GM21367 (cell line): Measurements from ENCODE around the gene NFIB.

ENCODE experiments used
- ATAC-seq: cut with Tn5 transposase; IDR thresholded peaks from one replicate; pipeline ENCODE4 v1.9.1; 2021; ENCODE audit not compliant: unreplicated experiment

Gene NFIB

GRCh38 chr9:14345354-14346230 is 31.7 kb upstream of the NFIB start:
- no peak for ATAC-seq

DNA sequence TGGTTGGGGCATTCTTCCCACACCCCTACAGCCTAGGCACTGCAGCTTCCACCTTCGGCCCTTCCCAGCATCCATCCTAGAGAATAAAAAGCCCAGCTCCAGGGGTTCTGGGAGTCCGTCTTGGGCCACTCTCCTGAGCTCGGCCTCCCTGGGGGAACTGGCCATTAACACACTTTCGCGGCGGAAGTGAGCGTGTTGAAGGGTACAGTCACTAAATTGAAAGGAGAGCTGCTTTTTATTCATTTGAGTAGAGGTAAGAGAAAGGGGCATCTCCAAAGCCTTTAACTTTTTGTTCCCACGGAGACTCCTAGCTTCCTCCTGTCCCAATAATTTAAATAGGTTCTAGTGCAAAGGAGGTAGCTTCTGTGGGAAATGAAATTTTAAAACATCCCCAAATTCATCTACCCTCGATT is 31.0 kb upstream of the NFIB start:
- no peak for ATAC-seq

GRCh38 chr9:14344053-14344524 is 30.1 kb upstream of the NFIB start:
- ATAC-seq: no peak

GRCh38 chr9:14343261-14344031 is 29.5 kb upstream of the NFIB start:
- no peak for ATAC-seq

GRCh38 chr9:14342736-14343135 is 28.8 kb upstream of the NFIB start:
- no peak for ATAC-seq

GRCh38 chr9:14341437-14342122 is 27.6 kb upstream of the NFIB start:
- ATAC-seq: no peak

- ATAC-seq: no peak
Observed at GRCh38 chr9:14340994-14341393, 27.1 kb upstream of the NFIB start.

GRCh38 chr9:14340219-14340873 is 26.4 kb upstream of the NFIB start:
- ATAC-seq: no peak

DNA sequence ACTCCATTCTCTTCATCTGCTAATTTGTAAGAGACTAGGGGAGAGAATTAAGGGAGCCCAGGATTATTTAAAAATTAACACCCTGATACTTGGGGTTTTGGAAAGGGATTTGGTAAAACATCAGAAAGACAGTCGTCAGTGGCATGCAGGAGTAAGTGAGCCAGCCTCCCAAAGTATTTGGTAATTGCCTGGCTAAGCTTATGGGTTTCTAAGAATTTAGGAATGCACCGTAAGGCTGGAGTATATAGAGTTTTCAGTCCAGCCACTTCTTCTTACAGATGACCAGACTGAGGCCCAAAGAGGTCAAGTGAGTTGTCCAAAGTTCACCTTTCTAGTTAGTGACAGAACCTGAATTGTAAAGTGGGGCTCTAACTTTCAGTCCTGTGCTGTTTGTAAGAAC is 25.8 kb upstream of the NFIB start:
- no peak for ATAC-seq

- no peak for ATAC-seq
Observed at GRCh38 chr9:14337615-14338014, 23.7 kb upstream of the NFIB start.

- ATAC-seq: no peak
Observed at GRCh38 chr9:14336244-14336643, 22.3 kb upstream of the NFIB start.

DNA sequence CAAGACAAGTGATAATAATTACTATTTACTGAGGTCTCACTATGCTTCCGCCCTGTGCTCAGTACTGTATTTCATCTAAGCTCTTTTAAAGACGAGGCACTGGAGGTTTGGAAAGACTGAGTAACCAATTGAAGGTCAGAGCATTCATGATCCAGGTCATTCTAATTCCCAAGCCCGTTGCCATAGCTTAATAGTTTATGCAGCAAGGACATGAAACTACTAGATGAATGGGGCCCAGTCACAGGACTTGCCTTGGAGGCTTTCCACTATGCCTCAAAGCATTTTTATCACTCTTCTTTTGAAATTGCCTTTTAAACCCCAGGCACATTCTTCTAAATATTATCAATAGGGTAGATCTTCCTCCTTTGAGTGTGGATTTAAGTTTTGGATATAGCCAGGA is 17.2 kb upstream of the NFIB start:
- no peak for ATAC-seq

DNA sequence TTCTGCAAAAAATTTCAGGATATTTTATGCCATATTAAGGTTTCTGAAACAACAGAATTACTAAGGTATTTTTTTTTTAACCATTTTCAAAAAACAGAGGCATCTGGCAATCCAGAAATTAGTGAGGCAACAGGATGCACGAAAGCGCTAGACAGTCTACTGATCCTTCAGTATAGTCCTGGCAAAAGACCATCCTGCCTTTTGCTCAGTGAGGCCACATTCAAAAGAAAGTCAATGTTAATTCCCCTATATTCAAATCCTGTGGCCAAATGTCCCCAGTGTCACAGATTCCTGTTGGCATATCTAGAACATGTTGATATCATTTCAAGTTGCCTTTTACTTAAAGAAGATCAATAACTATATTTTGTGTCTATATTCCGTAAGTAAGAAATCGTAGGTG is 13.1 kb upstream of the NFIB start:
- no peak for ATAC-seq

DNA sequence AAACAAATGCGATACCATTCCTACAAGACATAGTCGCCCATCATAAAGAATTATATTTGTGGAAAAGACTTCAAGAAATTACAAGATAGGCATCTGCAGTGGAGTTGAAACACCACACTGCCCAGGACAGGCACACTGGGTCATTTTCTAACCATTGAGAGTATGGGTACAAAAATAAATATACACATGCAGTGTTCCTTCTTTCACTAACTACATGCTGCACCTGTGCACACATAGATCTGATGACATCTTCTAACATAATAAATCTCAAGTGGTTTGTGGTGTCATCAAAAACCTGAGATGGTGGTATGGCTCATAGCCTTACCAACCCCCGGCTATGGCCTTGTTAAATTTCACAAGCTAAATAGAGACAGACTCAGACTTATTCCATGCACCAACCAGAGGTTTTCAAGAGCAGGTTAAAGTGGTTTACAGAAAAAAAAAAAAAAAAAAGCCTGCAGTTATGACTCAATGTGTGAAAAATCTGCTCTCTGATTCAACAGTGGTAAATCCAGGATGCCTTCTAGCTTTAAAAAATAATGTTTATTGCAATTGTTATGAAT is 12.4 kb upstream of the NFIB start:
- ATAC-seq: no peak

GRCh38 chr9:14325147-14325546 is 11.2 kb upstream of the NFIB start:
- no peak for ATAC-seq

DNA sequence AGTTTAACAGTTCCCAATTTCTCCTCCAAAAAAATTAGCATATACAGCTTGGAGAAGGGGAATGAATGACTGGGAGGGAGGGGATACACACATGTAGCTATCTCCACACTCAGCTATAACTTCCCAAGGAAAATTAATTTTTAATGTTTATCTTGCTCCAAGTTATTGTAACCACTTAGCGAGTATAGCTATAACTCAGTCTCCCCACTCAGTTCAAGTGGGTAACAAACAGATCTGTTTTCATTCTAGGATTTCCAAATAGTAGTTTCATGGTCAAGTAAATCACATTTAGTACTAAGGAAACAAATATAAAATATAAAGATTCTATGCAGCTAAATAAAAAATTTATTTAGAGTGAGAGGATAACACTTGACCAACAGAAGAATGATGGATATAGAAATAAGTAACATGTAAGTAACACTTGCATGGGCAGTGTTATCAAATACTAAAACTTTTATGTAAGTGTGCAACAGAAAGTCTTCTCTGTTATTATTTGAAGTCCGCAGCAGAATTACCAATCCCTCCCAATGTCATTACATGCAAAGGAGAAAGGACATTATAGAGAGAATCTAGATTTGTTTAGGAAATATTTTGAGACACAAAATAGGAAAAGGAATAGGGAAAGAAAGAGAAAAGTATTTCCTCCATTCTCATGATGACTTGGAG is 10.2 kb upstream of the NFIB start:
- no peak for ATAC-seq

DNA sequence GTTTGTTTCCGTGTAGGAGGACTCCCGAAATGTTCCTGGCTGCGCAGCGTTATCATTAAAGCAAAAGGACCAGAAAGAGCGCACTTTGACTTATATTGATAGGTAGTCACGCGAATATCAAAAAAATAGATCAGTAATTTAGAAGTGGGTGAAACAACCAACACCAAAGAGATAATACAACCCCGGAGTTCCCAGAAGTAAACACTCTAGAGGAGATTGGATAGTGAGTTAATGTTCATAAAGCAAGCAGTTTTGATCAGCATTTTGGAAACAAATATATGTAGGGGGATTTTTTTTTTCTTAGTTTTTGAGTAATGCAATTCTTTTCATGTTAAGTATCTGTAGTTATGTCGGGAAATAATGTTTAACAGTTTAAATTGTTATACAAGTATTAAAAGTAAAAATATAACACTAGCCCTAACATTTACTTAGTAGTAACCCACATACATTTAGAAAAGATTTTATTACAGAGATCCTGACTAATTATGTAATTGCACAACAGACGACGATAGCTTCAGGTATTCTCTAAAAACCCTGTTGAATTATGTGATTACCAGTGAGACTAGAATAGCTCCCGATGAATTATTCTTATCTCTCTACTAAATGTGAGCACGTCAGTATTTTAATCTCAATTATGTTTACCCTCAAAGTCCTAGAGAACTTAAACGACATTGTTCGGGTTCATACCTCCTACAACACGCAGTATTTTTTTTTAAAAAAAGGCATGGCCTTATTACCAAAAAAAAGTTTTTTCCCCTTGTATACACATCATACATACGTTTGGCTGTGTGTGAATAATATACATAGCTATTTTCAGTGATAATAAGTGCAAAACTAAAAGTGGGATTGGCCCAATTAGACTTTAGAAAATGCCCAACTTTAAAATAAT is 9.4 kb upstream of the NFIB start:
- no peak for ATAC-seq

GRCh38 chr9:14322211-14323082 is 8.5 kb upstream of the NFIB start:
- peak; percentile 88 for ATAC-seq
